Daoy (cell line): ENCODE data around the gene IGLL1. TPM values are rescaled to one million over a fixed set of nuclear protein-coding genes. Genes with fewer than 3 reads are reported as not detected.
"Not testable (repeated sequence)": the region's sequence is repeated elsewhere in the genome, so short reads cannot be mapped to it uniquely, and the experiment has no call there.

Experiments used
- DNase-seq: peaks from one replicate; pipeline ENCODE4 v3.0.0-alpha.2; 2015; ENCODE audit warnings: low read depth
- total RNA-seq: library from RNA; depleted of rRNA; stranded (reverse); fragments of >200 nt; shearing (Covaris generic); gene quantifications from 2 replicates; pipeline ENCODE4 v1.2.3, GENCODE V29; 2014

Gene IGLL1
- total RNA-seq, 1 experiment from 2014 or later: not detected

DNA sequence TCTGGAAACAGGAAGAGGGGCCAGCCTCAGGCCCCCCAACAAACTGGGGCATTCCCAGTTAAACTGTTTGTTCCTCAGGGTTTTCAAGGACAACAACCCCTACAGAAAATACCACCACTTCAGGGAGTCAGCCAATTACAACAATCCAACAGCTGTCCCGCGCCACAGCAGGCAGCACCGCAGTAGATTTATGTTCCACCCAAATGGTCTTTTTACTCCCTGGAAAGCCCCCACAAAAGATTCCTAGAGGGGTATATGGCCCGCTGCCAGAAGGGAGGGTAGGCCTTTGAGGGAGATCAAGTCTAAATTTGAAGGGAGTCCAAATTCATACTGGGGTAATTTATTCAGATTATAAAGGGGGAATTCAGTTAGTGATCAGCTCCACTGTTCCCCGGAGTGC is 39.3 kb downstream of the IGLL1 start:
- not testable (repeated sequence) for DNase-seq

DNA sequence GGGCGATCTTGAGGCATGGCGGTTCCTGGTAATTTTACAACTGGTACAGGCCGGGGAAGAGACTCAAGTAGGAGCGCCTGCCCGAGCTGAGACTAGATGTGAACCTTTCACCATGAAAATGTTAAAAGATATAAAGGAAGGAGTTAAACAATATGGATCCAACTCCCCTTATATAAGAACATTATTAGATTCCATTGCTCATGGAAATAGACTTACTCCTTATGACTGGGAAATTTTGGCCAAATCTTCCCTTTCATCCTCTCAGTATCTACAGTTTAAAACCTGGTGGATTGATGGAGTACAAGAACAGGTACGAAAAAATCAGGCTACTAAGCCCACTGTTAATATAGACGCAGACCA is 40.3 kb downstream of the IGLL1 start:
- DNase-seq: not testable (repeated sequence)

DNA sequence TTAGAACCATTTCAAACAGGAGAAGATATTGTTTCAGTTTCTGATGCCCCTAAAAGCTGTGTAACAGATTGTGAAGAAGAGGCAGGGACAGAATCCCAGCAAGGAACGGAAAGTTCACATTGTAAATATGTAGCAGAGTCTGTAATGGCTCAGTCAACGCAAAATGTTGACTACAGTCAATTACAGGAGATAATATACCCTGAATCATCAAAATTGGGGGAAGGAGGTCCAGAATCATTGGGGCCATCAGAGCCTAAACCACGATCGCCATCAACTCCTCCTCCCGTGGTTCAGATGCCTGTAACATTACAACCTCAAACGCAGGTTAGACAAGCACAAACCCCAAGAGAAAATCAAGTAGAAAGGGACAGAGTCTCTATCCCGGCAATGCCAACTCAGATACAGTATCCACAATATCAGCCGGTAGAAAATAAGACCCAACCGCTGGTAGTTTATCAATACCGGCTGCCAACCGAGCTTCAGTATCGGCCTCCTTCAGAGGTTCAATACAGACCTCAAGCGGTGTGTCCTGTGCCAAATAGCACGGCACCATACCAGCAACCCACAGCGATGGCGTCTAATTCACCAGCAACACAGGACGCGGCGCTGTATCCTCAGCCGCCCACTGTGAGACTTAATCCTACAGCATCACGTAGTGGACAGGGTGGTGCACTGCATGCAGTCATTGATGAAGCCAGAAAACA is 40.8 kb downstream of the IGLL1 start:
- DNase-seq: peak; percentile 84

DNA sequence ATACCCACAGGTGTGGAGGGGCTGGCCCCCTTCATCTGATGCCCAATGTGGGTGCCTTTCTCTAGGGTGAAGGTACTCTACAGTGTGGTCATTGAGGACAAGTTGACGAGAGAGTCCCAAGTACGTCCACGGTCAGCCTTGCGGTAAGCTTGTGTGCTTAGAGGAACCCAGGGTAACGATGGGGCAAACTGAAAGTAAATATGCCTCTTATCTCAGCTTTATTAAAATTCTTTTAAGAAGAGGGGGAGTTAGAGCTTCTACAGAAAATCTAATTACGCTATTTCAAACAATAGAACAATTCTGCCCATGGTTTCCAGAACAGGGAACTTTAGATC is 41.4 kb downstream of the IGLL1 start:
- DNase-seq: not testable (repeated sequence)

DNA sequence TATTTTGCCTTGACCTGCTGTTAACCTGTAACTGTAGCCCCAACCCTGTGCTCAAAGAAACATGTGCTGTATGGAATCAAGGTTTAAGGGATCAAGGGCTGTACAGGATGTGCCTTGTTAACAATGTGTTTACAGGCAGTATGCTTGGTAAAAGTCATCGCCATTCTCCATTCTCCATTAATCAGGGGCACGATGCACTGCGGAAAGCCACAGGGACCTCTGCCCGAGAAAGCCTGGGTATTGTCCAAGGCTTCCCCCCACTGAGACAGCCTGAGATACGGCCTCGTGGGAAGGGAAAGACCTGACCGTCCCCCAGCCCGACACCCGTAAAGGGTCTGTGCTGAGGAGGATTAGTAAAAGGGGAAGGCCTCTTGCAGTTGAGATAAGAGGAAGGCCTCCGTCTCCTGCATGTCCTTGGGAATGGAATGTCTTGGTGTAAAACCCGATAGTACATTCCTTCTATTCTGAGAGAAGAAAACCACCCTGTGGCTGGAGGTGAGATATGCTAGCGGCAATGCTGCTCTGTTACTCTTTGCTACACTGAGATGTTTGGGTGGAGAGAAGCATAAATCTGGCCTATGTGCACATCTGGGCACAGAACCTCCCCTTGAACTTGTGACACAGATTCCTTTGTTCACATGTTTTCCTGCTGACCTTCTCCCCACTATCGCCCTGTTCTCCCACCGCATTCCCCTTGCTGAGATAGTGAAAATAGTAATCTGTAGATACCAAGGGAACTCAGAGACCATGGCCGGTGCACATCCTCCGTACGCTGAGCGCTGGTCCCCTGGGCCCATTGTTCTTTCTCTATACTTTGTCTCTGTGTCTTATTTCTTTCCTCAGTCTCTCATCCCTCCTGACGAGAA is 42.0 kb downstream of the IGLL1 start:
- not testable (repeated sequence) for DNase-seq

DNA sequence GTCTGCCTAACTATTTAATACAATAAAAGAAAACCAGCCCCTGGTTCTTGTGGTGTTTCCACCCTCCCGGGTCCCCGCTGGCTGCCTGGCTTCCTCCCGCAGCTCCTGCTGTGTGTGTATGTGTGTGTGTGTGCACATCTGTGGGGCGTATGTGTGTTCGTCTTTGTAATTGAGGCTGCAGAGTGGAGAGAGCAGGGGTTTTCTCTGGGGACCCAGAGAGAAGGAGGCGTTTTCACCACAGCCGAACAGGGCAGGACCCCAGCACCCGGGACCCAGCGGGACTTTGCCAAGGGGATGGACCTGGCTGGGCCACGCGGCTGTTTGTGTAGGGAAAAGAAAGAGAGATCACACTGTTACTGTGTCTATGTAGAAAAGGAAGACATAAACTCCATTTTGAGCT is 42.7 kb downstream of the IGLL1 start:
- no peak for DNase-seq

DNA sequence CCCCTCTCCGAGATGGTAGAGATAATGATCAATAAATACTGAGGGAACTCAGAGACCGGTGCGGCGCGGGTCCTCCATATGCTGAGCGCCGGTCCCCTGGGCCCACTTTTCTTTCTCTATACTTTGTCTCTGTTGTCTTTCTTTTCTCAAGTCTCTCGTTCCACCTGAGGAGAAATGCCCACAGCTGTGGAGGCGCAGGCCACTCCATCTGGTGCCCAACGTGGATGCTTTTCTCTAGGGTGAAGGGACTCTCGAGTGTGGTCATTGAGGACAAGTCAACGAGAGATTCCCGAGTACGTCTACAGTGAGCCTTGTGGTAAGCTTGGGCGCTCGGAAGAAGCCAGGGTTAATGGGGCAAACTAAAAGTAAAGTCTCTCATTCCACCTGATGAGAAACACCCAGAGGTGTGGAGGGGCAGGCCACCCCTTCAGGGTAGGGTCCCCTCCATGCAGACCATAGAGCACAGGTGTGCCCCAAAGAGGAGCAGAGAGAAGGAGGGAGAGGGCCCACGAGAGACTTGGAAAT is 43.2 kb downstream of the IGLL1 start:
- no peak for DNase-seq

DNA sequence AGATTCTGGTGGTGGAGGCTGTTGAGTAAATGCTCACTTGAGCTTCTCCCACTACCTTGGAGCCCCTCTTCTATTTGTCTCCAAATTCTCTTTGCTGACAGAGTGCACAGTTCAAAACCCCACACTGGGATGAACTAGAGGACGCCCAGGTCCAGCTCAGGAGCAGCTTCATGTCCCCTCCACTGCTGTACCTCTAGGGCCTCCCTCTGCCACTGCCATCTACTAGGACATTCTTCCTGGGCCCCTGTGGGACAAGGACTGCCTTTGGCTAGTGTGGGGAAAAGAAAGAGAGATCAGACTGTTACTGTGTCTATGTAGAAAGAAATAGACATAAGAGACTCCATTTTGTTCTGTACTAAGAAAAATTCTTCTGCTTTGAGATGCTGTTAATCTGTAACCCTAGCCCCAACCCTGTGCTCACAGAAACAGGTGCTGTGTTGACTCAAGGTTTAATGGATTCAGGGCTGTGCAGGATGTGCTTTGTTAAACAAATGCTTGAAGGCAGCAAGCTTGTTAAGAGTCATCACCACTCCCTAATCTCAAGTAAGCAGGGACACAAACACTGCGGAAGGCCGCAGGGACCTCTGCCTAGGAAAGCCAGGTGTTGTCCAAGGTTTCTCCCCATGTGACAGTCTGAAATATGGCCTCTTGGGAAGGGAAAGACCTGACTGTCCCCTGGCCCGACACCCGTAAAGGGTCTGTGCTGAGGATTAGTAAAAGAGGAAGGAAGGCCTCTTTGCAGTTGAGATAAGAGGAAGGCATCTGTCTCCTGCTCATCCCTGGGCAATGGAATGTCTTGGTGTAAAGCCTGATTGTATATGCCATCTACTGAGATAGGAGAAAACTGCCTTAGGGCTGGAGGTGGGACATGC is 44.1 kb downstream of the IGLL1 start:
- not testable (repeated sequence) for DNase-seq

DNA sequence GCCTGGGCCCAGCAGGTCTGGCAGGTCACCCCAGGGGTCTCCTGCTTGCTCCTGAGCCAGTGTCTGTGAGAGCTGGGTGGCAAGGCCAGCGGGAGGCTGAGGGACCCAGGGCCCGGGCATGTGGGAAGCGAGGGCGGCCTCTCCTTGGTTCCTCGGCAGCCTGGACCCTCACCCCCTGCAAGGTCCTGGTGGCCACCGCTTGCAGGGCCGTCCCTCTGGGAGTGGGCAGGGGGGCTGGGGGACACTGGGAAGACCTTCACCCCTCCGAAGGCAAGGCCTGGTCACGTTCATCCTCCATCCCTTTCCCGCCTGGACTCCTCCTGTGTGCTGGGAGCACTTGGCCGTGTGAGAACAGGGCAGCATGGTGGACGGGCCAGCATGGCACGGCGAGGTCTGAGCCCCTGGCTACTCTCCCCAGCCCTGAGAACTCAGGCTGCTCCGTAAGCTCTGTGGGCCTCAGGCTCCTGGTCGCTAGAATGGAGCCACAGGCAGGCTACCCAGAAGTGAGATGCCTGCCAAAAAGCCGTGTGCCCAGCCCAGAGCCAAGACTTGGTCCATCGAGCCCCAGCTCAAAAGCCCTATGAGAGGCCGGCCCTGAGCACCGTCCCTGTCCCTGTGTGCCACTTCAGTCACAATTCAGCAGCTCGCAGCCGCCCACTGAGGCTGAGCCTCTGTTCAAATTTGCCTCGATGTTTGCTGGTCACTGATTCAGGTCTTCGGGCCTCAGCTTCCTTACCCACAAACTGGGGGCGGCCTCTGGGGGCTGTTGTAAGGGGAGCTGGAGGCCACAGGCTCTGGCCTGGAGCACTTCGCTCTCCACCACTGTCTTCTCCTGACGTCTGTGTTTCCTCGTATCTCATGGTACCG is 45.0 kb downstream of the IGLL1 start:
- no peak for DNase-seq

DNA sequence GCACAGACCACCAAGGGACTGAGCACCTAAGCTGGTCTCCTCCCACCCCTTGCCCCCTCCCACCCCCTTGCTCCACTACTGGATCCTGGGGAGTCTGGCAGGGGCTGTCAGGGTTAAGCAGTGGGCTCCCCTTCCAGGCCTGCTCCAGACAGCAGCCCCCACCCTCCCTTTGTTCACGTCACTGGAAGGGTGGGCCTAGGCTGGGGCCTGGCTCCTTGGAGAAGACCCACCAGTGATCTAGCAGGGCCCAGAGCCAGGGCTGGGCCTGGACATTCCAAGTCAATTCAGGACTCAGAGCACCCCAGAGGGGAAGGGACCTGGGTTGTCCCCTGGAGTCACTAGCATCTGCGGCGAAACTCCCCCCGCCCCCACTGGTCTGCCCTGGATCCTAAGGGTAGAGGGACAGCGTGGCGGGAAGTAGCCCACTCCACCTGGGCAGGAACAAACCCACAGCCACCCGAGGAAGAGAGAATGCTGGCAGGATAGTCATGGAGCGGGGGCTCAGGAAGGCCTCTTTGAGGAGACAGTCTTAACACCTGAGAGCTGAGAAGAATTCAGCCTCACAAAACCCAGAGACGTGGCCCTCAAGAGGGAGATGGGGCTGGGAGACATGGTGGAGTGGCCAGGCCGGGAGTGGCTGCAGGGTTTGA is 45.8 kb downstream of the IGLL1 start:
- DNase-seq: no peak

DNA sequence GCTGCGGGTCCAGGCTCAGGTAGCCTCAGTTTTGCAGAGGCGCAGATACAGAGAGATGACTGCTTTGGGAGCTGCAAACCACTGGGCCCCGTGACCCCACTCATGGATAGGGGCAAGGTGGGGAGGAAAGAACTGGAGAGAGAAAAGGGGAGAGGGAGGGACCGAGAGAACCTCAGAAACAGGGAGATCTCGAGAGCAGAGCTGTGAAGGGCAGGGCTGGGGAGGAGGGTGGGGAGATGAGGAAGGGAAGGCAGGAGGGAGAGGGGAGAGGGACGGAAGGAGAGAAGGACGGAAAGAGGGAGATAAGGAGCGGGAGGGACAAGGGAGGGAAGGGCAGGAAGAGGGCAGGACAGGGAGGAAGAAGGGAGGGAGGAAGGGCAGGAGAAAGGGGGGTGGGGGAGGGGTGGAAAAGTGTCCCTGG is 46.3 kb downstream of the IGLL1 start:
- DNase-seq: no peak

DNA sequence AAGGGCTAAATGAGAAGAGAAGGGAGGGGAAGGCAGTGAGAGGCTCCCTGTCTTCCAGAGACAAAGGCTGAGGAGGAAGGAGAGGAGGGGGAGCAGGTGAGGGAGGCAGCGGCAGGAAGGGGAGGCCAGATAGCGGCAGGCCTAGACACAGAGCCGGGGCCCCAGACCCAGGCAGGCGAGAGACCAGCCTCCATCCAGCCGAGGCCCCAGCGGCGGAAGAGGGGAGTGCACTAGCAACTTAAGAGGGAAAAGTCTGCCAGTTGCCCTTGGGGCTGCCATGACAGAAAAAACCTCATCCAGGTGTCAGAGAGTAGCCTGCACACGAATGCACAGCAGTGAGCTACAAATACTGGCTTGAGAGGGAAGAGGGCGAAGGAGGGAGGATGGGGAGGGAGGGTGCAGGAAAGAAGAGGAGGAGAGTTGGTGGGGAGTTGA is 46.7 kb downstream of the IGLL1 start:
- DNase-seq: peak; percentile 23

DNA sequence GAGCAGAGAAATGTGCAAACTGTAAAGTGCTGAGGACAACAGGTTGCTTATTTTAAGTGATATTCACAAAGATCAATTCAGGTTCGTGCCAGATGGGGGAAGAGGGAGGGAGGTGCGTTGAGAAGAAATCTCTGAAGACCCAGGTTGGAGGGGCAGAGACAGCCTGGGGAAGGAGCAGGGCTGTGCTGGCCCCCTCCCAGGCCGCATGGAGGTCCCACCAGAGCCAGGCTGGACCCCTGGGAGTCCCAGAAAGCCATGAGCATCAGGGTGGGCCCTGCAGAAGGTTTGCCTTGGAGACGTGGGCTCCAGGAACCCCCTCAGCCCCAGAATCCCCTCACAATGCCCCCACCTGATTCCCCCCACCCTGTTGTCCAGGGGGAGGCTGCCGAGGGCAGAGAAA is 47.4 kb downstream of the IGLL1 start:
- no peak for DNase-seq

DNA sequence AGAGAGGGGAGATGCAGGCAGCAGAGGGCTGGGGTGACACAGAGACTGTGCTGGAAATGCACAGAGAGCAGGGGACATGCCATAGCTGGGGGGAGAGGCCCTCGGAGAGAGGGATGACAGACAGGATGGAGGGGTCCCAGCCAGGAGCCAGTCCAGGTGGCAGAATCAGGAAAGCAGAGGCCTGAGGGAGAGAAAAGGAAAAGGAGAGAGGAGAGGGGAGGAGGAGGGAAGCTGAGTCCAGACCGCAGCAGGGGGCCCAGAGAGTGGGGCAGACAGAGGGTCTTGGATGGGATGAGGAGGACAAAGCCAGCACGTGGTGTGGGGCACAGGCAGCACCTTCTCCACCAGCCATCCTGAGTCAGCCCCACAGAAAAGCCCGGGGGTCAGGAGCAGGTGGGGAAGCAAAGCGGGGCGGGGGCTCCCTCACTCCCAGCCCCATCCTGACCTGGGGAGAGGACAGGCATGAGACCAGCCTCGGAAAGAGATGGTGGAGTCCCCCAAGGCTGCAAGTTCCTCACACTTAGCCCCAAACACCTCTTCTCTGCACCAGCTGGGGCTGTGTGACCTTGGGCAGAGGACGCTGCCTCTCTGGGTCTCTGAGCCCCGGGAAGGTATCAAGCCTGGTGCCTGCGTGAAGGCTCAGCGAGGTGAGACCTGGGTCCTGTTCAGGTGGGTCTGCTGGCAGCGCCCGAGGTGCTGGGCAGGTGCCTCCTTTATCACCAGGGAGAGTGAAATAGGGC is 48.0 kb downstream of the IGLL1 start:
- DNase-seq: no peak

DNA sequence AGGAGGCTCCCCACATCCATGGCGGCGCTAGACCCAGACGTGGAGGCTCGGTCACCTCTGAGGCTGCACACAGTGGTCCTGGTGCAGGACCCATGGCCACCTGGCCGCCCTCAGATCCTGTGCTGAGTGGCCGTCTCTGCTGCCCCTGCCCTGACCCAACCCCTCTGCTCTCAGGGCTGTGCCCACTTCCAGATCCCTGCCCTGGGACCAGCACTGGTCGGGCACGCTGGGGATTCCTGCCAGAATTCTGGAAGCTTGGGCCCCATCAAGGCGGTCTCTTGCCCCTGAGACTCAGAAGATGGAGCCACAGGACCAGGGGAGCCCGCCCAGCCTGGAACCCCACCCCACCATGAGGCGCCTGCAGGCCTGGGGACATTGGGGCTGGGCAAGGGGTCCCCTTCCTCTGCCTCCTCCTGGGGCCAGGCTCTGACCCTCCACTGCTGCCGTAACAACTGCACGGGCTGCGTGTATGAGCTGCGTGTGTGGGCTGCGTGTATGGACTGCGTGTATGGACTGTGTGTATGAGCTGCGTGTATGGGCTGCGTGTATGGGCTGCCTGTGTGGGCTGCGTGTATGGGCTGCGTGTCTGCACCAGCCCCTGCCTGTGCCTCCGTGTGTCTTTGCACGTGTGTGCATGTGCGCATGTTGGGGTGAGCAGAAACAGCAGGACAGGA is 48.7 kb downstream of the IGLL1 start:
- DNase-seq: no peak

DNA sequence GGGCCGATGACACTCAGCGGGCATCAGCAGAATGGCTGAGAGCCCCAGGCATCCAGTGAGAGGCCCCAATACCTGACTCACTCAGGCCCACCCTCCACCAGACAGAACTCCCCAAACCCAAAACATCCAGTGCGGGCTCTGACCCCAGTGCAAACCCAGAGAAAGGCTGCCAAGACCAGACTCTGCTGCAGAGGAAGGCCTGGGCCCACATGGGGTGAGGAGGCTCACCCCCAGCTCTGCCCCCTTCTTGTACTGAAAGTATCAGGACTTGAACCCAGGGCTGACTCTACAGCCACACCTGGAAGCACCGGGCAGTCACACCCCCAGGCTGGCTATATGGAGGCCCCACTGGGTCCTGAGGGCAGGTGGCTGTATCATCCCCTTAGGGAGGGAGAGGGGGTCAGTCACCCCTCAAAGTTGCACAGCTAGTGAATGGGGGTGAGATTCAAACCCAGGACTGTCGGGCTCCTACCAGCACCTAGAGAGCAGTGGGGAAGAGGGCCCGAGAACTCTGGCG is 49.3 kb downstream of the IGLL1 start:
- DNase-seq: no peak

DNA sequence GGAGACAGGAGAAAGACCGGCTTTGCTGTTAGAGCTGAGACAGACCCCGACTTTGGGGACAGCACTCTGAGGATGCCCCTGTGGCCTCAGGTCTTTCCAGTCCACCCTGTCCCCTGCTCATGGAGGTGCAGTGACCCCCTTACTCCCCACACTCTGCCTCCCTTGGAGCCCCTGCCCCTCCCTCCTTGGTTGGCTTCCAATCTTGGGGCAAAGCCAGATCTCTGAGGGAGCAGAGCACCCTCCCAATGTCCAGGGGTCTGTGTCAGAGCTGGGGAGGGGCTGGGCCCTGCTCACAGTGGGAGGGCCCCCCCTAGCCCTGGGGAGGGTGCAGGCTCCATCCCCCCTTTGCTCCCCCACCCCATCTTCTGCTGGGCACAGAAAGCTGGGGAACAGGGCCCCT is 50.0 kb downstream of the IGLL1 start:
- no peak for DNase-seq

DNA sequence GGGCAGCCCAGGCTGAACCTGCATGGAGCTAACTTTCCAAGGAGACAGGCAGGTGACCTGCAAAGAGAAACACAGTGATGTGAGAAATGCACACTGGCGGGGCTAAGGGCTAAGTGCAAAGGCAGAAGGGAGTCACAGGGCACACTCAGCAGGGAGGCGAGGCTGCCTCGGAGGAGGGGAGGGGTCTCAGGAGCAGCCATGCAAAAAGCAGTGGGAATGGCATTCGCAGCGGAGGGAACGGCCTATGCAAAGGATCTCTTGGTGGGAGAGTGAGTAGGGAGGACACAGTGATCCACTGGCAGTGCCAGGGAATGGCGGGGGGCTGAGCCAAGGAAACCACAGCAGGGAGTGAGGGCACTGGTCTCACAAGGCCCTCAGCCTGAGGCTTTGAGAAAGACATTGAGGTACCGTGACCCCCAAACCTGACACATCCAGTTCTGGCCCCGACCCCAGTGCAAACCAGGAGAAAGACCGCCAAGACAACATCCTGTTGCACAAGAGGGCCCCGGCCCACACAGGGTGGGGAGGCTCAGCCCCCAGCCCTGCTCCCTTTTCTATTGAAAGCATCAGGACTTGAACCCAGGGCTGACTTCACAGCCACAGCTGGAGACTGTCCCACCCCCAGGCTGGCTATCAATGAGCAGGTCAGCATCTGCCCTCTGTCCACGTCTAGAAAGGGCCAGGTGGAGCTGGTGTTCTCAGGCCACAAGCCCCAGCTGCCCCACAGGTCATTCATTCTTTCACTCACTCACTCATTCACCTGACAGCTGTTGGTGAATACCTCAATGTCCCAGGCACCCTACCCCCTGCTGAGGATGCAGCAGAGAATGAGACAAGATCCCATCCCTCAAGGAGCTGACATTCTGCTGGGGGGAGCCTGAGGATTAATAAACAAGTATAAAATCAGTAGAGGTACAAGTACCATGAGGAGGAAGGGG is 50.7 kb downstream of the IGLL1 start:
- DNase-seq: no peak
